ENCODE measurements around the gene TBC1D17. TPM values are rescaled to one million over a fixed set of nuclear protein-coding genes. Genes with fewer than 3 reads are reported as not detected.

Gene TBC1D17
- total and polyA plus RNA-seq, 2 of the 13 experiments (the other 11 are each of a cell fraction or from before 2014, with no cell fraction given): 9.7 to 16.9 TPM

- TF ChIP-seq ZNF547 (CRISPR knock-in tag; IDR thresholded peaks at IDR 0.05): 0 out of 2 replicates have a peak, but pooled peaks have one; percentile 17
- TF ChIP-seq ZMYM3 (CRISPR knock-in tag; IDR thresholded peaks at IDR 0.05): peak; percentile 54; the same call in 1 of the 2 replicates
- TF ChIP-seq ASH2L (IDR thresholded peaks at IDR 0.05; ENCODE audit: insufficient read length, low read depth, low read length): peak; percentile 31
- peak; percentile 31; the same call in 1 of the 2 replicates for TF ChIP-seq ADNP (CRISPR knock-in tag; IDR thresholded peaks at IDR 0.05)
- peak; percentile 94 for TF ChIP-seq ZNF629 (CRISPR knock-in tag; conservative IDR thresholded peaks at IDR 0.05)
- TF ChIP-seq ZFP91 (CRISPR knock-in tag; IDR thresholded peaks at IDR 0.05; ENCODE audit: borderline replicate concordance): peak; percentile 36; the same call in 1 of the 2 replicates
- no peak for TF ChIP-seq ZBTB34 (CRISPR knock-in tag; IDR thresholded peaks at IDR 0.05)
- no peak for TF ChIP-seq SATB2 (CRISPR knock-in tag; IDR thresholded peaks at IDR 0.05)
- peak; percentile 36; the same call in 1 of the 2 replicates for TF ChIP-seq CHD4 (IDR thresholded peaks at IDR 0.05; ENCODE audit: borderline replicate concordance, low read length)
- intact Hi-C loops (cut with micrococcal nuclease; ENCODE audit: unreplicated experiment) (no loop called here), in situ Hi-C loops (cut with HindIII; ENCODE audit: extremely low pct_ligation_motif_present, low pct_unique_long_range_greater_than_20kb) (no loop called here)
- Histone ChIP-seq H3K9me3 (ENCODE audit: low read length) (no peaks in the 10 kb centered on the region), H3K79me2 (ENCODE audit: insufficient read depth, low read length) (peaks cover 16% of the 10 kb centered on the region), H3K4me2 (ENCODE audit: low read depth, low read length) (peak overlapping the region; percentile 94; the same call in 1 of the 2 replicates), H3K4me3 (replicated peaks in 1 of 3; ENCODE audit: insufficient read depth in 1 of 3, low read depth in 2 of 3, low read length in 3 of 3) (peak overlapping the region in 1 of 3 experiments; percentile 92; a peak in 2 of 6 replicates), H3K4me1 (ENCODE audit: insufficient read depth, low read length) (peaks cover 44% of the 10 kb centered on the region), H4K20me1 (ENCODE audit: insufficient read depth, low read length) (peaks cover 6% of the 10 kb centered on the region), H3K27me3 (ENCODE audit: control insufficient read depth in 1 of 2, insufficient read depth in 2 of 2, low read length in 2 of 2) (no peaks in the 10 kb centered on the region; a peak in 1 of 5 replicates), H2AFZ (ENCODE audit: low read length) (no peak overlapping the region), H3K36me3 (replicated peaks in 1 of 2; ENCODE audit: control insufficient read depth in 1 of 2, insufficient read depth in 2 of 2, low read length in 2 of 2) (peaks cover 10 to 32% of the 10 kb centered on the region in 2 experiments), H3K27ac (ENCODE audit: extremely low read length, insufficient read depth, low read length) (no peak overlapping the region), H3K9ac (ENCODE audit: insufficient read depth, low read depth, low read length) (no peak overlapping the region)
- BruUV-seq (replicated peaks): no TSS peak
- DNase-seq (ENCODE audit: low spot score) (no peak), ATAC-seq (no peak), FAIRE-seq (no peak)
- WGBS (ENCODE audit: low lambda C conversion rate): 88% methylated on average over 10 of the region's 13 CpGs
- ChIA-PET CTCF (ENCODE audit: low intra/inter-chr PET ratio, low total read pairs) (no interaction called here), POLR2A (interaction anchor here (0.7 to 2.4 kb wide), 7 partner anchors 12 to 188 kb away, joined by 3 to 24 read pairs (median 4); partner anchors contain the start of genes AKT1S1, ATF5, NUP62 and PTOV1)
These were observed 12.6 kb upstream of the TBC1D17 start for GRCh38 chr19:49864890-49865289.
